Glomerular visceral epithelial cell (primary cell): ENCODE measurements around the gene EMILIN1.
"Not testable (repeated sequence)": the region's sequence is repeated elsewhere in the genome, so short reads cannot be mapped to it uniquely, and the experiment has no call there.

Experiments used
- DNase-seq: peaks from one replicate; pipeline ENCODE4 v3.0.0-alpha.2; 2016; ENCODE audit errors: extremely low spot score

The EMILIN1 gene

DNA sequence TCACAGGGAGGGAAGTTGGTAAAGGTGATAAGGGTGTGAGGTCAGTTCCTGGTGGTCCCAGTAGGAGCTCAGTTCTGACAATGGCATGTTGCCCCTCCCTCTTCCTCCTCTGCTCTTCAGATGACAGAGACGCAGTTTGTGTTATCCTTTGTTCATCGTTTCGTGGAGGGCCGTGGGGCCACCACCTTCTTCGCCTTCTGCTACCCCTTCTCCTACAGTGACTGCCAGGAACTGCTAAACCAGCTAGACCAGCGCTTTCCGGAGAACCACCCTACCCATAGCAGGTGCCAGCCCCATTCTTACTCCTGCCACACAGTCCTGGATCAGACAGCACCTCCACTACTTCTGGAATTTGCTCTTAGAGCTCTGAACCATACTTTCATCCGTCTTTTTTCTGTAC lies 24.6 kb upstream of the EMILIN1 start:
- DNase-seq, result no peak

DNA sequence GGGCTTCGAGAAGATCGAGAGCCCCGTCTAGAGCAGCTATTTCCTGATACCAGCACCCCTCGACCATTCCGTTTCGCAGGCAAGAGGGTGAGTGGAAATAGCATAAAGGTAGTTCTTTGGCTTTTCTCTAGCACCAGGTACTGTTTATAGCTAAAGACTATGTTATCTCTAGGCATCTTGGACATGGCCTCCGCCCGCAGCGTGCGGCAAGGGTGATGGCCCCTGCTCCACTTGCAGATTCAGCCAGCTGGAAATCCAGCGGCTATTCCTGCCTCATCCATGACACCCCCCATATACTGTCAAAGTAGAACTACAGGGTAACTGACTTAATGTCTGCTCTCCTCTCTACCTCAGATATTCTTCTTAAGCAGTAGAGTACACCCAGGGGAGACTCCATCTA lies 23.7 kb upstream of the EMILIN1 start:
- DNase-seq, result no peak

DNA sequence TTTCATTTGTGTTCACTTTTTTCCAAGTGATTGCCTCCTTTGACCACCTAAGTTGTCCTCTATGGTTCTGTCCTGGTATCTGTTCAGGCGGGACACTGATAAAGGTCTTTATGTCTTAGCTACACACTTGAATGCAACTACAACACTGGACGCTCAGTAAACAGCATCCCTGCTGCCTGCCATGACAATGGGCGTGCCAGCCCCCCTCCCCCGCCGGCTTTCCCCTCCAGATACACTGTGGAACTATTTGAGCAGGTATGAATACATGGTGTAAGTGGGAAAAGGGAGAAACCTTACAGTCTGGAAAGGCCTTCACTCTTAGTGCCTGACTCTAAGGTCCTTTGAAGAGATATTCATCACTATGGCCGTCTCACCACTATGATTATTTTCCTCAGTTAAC lies 21.2 kb upstream of the EMILIN1 start:
- no peak for DNase-seq

DNA sequence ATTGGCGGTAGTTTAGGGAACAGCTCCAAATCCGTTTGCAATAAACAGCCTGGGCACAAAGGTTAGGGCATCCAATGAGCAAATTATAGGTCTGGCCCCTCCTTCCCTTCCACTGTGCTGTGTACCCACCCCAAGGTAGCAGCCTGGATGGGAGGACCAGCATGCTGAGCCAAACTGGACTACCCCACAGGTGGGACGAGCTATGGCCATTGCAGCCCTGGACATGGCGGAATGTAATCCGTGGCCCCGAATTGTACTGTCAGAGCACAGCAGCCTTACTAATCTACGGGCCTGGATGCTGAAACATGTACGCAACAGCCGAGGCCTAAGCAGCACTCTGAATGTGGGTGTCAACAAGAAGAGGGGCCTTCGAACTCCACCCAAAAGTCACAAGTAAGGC lies 20.2 kb upstream of the EMILIN1 start:
- DNase-seq, result no peak

DNA sequence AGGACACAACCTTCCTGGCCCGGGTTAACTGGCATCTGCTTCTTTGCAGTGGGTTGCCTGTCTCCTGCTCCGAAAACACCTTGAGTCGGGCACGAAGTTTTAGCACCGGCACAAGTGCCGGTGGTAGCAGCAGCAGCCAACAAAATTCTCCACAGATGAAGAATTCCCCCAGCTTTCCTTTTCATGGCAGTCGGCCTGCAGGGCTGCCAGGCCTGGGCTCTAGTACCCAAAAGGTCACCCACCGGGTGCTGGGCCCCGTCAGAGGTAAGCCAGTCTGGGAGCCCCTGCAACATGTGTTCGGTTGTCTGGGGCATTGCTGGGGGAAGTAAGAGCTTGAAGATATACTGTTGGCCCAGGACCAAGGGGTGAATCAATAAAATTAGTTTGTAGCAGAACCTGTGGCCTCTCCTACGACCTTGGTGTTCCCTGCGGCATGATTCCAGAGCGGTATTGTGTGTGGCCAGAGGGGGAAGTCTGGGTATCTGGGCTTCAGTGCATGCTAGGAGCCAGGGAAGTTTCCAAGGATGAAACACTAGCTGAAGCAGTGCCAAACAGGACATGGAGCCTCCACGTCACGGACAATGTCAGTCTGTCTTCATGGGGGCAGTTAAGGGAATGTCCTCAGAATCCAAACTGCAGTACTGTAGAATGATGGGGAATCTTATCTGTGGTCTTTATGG lies 19.1 kb upstream of the EMILIN1 start:
- no peak for DNase-seq

DNA sequence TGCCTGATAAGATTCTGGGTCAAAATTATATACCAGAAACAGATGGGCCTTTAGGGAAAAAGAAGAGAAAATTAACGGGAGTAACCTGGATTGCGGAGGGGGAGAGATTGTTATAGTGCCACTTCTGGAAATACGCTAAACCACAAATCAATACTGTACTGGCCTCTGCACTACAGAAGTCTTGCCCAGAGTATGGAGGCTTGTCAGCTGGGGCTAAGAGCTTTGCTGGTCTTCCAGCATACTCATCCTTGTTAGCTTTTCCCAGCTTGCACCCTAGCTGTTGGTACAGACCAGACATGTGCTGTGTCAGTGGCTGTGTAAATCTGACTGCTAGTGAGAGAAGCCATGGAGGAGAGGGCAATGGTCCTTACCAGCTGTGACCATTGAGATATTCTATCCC lies 18.1 kb upstream of the EMILIN1 start:
- DNase-seq, result no peak

DNA sequence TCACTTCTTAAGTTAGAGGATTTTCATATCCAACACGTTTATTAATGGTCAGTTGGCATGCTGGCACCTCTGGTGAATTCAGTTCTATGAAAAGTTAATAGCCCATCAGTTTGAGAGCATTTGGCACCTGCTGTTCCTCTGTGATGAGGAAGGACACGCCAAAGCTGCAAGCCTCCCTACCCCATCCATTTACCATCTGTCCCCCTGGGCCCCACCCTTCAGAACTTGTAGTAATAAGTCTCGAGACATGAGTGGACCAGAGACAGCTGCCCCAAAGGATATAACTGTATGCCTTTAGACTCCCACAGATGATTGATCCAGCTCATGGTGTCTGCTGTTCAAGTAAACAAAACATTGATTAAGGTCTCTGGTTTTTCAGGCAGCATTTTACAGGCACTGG lies 13.3 kb upstream of the EMILIN1 start:
- no peak for DNase-seq

DNA sequence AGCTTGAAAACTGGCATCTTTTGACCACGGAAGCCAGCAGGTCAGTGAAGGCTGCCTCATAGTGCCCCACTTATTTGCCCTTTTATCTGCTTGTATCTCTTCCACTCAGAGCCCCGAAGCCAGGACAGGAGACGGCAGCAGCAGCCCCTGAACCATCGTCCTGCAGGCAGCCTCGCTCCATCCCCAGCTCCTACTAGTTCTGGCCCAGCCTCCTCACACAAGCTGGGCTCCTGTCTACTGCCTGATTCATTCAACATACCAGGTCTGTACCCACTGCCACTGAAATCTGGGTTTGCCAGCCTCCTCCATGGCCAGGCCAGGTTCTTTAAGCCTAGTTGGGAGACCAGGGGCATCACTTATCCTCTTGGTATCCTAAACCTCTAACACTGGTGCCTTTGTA lies 11.0 kb upstream of the EMILIN1 start:
- DNase-seq, result no peak

DNA sequence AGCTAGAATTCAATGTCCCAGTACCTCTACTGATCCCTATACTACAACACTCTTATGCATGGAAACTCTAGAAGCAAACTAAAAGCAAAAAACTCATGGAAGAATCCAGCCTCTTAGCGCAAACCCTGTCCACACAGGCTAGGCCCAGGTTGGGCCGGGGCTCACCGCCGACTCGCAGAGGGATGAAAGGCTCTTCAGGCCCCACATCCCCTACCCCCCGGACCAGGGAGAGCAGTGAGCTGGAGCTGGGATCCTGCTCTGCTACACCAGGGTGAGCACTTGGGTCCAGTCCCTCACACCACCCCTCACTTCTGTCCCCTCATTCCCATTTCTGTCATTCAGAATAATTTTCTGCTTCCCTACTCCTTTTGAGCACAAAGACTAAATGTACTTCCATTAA lies 9.0 kb upstream of the EMILIN1 start:
- no peak for DNase-seq

DNA sequence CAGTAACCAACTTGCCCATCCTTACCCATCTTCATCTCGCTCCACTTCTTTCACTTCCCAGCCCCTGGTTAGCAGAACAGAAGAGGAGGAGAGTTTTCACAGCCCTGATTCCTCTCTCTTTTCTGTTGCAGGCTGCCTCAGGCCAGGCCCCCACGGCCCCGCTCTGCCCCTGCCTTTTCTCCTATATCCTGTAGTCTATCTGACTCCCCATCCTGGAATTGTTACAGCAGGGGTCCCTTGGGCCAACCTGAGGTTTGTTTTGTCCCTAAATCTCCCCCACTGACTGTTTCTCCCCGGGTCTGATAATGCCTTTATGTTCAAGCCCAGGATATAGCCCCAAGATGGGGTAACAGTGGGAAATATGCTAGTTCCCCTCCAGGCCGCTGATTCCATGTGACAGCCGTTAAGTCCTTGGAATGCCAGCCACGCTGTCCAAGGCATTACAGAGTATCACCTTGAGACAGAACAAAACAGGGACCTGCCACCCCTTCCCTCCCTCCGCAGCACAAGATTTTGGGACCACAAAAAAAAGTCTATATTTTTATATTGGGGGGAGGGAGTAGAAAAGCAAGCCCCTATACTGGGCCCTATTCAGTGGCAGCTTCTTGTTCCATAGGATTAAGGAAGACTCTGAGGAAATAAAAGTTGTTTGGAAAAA lies 8.3 kb upstream of the EMILIN1 start:
- no peak for DNase-seq

DNA sequence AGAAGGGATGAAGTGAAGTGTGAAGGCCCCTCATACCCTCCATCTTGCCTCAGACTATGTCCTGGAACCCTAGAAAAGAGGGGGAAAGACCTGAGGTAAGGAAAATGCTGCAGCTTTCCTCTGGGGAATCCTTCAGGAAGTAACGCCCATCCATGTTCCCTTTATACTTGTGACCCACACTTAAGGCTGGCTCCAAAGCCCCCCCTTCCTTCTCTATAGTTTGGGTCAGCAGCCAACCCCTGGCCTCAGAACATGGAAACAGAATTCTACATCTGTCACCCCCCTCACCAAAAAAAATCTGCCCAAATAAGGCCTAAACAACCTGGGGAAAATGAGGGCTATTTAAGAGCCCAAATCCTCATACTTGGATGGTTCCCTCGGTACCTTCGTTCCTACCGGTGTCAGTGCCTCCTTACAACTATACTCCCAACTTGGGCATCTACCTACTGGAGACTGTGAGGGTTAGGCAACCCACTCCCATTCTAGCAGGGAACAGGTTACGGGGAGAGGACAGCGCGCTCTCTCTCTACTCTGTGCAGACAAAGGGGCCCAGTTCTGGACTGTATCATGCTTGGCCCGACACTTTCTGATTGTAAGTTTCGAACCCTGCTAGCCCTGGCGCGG lies 7.7 kb upstream of the EMILIN1 start:
- no peak for DNase-seq

DNA sequence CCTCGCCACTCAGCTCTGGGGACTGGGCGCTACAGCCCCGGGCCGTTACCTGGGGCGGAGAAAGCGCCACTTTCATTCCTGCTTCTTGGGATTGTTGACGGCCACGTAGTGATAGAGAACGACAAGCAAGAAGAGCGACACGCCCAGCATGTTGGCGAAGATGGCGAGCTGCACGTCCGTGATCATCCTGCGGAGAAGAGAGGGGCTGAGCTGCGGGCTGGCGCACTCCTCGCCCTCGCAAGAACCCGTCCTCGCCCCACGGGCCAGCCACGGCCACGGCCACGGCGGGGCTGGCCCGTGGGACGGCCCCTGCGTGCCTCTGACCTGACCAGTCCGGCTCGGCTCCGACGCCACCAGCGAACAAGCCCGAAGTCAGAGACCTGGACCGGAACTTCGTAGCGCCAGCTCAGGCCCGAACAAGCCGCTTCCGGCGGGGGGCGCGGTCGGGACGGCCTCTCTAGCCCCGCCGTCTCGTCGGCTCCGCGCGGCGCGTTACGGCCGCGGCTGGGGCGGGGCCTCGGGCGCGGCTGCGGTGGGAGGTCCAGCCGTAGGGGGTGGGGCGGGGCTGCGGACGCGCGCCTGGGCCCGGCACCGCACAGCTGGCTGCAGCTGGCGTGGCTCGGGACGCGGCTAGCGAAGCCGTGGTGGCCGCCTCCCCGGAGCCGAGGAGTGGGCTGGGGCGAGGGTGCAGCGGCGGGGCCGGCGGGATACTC lies 7.0 kb upstream of the EMILIN1 start, which contains the start of gene OST4:
OST4 (minus strand) TSS at position 378 of the 713 bp plus-strand sequence.
- DNase-seq, result peak; percentile 88

DNA sequence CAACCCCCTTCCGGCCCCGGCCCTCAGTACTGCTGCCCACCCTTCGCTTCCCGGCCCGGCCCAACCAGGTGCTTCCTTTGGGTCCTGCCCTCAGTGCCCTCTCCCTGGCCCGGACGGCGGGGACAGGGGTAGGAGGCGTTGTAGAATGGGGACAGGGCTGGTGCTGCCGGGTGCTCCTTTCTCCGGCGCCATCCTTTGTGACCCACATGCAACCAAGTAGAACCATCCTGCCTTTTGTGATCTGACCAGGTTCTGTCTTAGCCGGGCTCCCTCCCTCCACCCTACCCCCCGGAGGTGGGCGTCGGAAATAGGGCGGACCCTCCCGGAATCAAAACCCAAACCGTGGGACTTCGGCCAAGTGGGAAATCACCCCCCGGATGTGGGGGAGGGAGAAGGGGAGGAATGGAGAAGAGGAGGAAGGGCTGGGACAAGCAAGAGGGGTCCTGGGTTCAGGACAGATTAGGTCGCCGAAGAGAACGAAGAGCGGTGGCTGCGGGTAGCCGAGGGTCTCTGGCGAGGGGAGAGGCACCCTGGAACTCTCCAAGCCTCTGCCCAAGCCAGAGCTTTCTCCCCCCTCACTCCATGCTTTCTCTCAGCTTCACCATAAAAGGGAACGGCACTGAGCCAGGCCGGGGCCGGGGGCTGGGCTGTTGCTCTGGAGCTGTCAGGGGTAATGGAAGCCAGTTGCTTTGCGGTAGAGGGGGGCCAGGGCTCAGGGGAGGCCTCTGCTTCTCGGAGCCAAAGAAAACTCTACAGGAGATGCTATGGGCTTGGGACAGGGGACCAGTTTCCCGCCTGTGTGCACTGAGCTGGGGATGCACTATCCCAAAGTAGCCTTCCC lies 6.2 kb upstream of the EMILIN1 start:
- DNase-seq, result no peak

DNA sequence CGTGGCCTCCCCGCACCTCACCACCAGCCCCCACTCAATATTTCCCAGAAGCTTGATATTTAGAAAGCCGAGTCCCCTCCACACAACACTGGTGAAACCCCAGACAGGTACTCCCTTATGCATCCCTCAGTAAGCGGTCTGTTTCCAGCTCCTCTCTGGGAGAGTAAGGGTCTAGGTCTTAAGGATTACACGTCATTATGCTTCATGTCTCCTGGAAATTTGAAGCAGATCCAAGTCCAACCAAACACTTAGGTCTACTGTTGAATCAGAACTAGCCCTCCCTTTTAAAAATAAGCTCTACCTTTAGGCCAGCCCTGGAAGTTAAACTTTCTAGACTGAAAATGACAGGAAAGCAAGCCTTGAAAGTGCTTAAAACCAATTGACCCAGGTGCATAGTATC lies 5.5 kb upstream of the EMILIN1 start:
- DNase-seq, result no peak

DNA sequence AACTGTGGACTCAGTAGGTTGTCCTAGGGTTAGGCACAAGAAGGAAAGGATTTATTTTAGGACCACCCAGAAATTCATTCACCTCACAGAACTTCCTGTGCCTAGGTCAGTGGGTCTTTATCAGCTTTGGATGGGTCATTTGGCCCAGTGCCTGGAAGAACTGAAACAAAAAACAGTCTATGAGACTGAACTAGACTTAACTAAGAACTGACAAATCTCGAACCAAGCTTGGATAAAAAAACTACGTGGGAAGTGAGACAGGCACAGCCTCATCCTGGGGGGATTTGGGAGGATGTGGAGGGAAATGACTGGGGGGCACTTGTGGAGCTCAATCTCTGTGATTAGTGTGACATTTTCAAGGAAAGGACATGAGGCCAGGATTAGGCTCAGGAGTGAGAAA lies 4.6 kb upstream of the EMILIN1 start:
- DNase-seq, result no peak

DNA sequence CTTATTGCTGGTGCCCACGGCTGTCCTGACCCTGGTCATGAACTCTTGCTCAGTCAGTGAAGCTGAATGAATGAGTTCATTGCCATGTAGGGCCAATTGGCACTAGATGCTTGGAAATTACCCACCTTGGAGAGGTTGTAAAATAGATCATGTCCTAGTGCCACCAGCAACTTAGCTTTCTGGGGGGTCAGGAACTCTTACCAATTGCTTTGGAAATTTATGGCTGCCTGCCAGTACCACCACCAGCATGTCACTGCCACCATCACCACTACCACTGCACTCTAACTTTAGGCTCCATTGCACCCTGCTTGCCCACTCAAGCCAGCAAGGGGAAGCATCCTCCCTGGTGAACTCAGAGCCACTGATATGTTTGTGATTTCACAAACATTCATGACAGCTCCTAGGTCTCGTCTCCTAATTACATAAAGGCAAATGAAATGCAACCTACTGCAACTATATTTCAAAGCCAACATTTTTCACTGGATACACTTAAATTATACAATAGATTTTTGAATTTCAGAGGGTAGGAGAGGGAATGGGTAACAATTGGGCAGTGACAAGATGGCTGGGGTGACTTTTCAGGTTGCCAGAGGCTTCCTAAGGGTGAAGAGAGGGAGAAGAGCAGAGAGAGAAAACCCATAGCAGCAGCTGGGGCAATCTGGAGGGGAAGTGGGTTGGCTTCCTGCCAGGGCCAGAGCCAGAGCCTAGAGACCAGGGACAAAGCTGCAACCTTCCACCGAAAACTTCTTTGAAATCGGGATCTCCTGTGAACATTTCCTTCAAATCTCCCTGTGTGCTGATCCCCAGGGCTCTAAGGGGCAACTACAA lies 3.5 kb upstream of the EMILIN1 start:
- no peak for DNase-seq

DNA sequence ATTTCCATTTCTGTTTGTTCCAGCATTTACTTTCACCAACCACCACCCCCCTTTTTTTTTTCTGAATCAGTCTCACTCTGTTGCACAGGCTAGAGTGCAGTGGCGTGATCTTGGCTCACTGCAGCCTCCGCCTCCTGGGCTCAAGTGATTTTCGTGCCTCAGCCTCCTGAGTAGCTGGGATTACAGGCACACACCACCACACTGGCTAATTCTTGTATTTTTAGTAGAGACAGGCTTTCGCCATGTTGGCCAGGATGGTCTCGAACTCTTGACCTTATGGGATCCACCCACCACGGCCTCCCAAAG lies 2.9 kb upstream of the EMILIN1 start:
- DNase-seq, result not testable (repeated sequence)

DNA sequence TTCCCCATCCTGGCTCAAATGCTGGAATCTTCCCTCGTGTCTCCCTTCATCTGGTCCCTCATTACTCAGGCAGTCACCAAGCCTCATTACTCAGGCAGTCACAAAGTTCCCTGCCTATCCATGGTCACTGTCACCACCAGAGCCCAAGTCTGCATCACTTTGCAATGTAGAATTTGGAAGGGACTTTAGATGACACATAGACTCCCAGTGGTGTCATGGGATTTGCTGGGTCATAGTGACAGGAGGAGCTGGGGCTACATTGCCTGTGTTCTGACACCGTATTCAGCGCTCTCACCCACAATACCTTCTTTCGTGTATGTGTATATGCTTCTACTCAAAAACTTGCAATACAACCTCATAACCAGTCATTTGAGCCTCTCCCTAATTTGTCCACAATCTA lies 2.1 kb upstream of the EMILIN1 start:
- no peak for DNase-seq

DNA sequence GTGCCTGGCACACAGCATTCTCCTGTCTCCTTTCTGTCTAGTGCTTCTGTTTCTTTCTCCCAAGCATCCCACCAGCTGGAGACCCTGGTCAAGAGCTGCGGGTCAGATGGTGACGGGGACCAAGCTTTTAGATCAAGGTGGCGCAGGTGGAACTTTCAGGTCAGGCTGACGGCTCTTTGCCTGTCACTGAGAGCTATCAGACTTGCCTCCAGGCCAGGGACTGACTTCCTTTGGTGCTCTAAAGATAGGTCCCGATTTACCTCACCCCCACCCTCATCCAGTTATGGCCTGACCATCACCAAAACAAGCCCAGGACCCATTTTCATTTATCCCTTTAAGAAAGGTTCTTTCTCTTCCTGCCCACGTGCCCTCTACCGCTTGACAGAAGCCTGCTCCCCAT lies 1.2 kb upstream of the EMILIN1 start:
- DNase-seq, result no peak

DNA sequence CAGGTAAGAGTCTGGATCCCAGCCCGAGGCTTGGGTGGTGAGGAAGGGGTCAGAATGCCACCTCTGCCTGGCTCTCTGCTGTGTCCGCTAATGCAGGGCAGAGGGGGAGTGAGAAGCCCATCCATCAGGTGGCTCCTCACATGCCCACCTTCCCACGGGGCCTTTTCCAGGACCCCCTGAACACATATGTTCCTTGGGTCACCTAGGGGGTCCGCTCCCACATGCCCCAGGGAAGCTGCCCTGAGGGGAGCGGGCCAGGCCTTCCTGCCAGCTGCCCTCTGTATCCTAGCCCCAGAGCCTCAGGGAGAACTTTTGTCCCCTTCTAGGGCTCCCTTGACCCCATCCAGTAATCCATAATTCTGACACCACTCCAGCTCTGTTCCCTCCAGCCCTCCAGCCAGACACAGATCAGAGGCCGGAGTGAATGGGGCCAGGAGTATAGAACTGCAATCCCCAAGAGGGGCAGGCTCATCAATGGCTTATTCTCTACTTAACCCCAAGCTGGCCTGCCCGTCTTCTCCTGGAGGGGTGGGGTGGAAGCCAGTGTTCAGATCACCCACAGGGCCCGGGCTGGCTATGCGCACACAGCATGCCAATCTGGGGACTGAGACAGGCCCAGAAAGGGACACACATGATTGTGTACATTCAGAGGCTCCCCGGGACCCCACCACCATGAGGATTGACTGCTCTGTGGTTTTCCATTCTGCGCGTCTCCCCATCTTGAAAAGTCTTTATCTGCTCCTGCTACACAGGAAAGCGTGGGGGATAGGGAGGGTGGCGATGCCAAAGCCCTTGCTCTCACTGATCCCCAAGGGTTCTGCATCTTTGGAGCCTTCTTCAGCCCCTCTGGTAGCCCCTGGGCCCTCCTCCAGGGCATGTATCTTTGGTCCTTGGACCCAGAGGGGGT lies 1.1 kb downstream of the EMILIN1 start:
- no peak for DNase-seq
